Measurements from ENCODE around the gene GRIN3B. TPM values are rescaled to one million over a fixed set of nuclear protein-coding genes. Genes with fewer than 3 reads are reported as not detected.
"Not testable (repeated sequence)": the region's sequence is repeated elsewhere in the genome, so short reads cannot be mapped to it uniquely, and the experiment has no call there.

GRIN3B gene
- total RNA-seq: not detected

DNA sequence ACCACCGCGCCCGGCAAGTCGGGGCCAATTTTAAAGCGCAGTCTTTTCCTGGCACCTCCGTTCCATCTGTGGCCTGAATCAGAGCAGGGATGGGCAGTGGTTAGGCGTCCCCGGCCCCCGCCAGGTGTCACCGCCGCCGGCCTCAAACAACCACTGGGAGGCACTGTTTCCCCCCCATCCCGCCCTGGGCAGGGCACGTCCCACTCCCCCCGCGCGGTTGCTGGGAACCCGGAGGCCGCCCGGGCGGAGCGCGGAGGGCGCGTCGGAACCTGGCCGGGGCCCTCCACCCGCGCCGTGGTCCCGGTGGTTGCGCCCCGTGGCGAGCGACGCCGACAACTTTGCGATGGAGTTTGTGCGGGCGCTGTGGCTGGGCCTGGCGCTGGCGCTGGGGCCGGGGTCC, at the start of gene GRIN3B:
Gene GRIN3B, plus strand, starts transcription at position 325 of the 400 bp plus-strand sequence. Its CDS starts 19 bp downstream, at position 344.
- DNase-seq: peak; percentile 41

- no peak for DNase-seq
Observed at GRCh38 chr19:952049-952679, 48.1 kb upstream of the GRIN3B start.

GRCh38 chr19:952680-953444, 47.4 kb upstream of the GRIN3B start:
- no peak for DNase-seq

DNA sequence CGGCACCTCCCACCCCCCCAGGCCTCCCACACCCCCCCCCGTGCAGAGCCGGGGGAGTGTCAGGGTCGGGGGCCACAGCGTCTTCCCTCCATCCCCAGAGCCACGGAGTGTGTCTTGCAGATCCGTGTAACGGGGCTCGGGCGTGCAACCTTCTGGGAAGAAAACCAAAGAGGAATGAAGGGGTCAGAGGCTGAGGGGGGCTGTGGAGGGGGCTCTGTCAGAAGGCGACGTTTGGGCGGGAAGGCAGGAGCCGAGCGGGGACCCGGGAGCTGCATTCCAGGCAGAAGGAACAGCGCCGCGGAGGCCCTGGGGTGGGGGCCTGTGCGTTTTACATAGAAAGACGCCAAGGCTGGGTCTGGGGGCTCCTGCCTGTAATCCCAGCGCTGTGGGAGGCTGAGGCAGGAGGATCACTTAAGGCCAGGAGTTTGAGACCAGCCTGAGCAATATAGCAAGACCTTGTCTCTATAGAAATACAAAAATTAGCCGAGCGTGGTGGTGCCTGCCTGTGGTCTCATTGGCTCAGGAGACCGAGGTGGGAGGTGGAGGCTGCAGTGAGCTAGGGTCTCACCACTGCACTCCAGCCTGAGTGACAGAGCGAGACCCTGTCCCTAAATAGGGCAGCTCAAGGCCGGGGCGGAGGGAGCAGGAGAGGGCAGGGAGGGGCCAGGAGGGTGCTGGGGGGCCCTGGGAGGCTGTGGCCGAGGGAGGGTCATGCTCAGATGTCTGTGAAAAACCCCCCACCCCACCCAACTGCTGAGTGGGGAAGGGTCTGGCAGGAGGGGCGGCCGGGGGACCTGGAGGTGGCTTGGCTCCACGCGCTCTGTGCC, 46.6 kb upstream of the GRIN3B start:
- no peak for DNase-seq

GRCh38 chr19:954272-954671, 45.9 kb upstream of the GRIN3B start:
- DNase-seq: no peak

- DNase-seq: no peak
Observed at GRCh38 chr19:954672-955494, 45.3 kb upstream of the GRIN3B start.

- no peak for DNase-seq
Observed at GRCh38 chr19:955803-956765, 44.1 kb upstream of the GRIN3B start.

- no peak for DNase-seq
Observed at GRCh38 chr19:956766-957440, 43.3 kb upstream of the GRIN3B start.

DNA sequence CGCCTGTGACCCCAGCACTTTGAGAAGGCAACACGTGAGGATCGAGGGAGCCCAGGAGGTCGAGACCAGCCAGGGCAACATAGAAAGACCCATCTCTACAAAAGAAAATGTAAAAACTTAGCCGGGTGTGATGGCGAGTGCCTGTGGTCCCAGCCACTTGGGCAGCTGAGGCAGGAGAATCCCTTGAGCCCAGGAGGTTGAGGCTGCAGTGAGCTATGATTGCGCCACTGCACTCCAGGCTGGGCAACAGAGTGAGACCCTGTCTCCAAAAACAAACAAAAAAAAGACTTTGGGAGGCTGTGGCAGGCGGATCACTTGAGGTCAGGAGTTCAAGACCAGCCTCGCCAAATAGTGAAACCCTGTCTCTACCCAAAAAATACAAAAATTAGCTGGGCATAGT, 42.6 kb upstream of the GRIN3B start:
- DNase-seq: not testable (repeated sequence)

DNA sequence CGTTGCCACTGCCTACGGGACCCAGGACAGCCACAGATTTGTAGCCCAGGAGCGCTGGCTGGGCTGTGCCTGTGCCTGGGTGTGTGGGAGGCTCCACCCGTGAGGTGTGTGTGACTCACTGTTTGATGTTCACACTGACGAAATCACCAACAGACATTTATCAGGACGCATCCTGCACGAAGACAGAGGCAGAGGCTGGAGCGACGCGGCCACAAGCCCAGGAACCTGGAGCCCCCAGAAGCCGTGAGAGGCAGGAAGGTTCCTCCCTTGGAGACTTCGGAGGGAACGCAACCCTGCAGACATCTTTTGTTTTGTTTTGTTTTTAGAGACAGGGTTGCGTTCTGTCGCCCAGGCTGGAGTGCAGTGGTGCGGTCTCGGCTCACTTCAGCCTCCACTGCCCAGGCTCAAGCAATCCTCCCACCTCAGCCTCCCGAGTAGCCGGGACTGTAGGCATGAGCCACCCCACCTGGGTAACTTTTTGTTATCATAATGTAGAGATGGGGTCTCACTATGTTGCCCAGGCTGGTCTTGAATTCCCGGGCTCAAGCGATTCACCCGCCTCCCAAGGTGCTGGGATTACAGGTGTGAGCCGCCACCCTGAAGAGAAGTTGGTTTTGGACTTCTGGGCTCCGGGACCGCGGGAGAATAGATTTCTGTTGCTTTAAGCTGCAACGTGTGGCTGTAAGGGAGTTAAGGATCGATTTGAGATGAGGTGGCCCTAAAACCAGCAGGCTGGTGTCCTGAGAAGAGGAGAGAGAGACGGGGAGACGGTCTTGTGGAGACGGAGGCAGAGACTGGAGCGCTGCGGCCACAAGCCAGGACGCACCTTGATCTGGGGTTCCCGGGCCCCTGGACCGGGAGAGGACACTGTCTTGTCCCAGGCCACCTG, 41.0 kb upstream of the GRIN3B start:
- no peak for DNase-seq

GRCh38 chr19:960020-960419, 40.2 kb upstream of the GRIN3B start:
- no peak for DNase-seq

DNA sequence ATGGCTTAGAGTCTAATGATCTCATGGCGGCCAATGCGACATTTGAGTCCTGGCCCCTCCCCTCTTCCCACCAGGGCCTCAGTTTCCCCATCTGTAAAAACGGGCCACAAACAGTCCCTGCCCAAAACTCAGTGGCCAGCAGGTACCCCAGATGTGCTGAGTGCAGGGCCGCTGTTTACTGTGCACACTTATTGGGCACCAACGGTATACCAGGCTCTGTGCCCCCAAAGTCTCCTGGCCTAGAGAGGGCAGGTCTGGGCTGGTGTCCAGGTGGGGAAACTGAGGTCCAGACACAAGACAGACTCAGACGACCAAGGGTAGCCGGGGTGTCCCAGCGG, 39.6 kb upstream of the GRIN3B start:
- DNase-seq: no peak

GRCh38 chr19:961866-962620, 38.2 kb upstream of the GRIN3B start:
- no peak for DNase-seq

GRCh38 chr19:962683-963400, 37.4 kb upstream of the GRIN3B start:
- no peak for DNase-seq

- no peak for DNase-seq
Observed at GRCh38 chr19:963486-963951, 36.7 kb upstream of the GRIN3B start.

- no peak for DNase-seq
Observed at GRCh38 chr19:964116-964520, 36.1 kb upstream of the GRIN3B start.

DNA sequence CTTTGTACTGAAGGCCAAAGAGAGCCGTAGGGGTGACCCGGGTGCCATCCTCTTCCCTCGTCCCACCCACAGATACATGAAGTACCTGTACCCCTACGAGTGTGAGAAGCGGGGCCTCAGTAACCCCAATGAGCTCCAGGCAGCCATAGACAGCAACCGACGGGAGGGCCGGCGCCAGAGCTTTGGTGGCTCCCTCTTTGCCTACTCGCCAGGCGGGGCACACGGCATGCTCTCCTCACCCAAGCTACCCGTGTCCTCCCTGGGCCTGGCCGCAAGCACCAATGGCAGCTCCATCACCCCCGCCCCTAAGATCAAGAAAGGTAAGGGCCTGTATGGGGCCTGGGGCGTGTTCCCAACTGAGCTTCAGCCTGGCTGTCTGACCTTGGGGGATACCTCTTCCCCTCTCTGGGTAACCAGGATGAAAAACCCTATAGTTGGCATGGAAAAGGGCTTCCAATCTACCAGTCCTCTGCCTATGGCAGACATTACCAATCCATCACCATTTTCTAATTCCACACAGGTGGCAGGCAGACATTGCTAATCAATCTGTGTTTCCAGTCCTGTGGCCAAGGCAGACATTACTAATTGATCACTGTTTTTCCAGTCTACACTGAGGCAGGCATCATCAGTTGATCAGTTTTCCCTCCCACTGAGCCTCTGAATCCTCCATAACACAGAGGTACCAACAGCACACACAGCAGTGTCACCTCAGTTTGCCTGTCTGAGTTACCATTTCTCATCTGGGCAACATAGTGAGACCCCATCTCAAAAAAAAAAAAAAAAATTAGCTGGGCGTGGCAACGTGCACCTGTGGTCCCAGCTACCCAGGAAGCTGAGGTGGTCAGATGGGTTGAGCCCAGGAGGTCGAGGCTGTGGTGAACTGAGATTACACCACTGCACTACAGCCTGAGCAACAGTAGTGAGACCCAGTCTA, 35.2 kb upstream of the GRIN3B start:
- DNase-seq: no peak

Data from effector CD4-positive, alpha-beta T cell (primary cell).